Lower leg skin (tissue), 4 donors: ENCODE results near the gene CDK15. TPM values are rescaled to one million over a fixed set of nuclear protein-coding genes. Genes with fewer than 3 reads are reported as not detected.

ENCODE experiments used
- DNase-seq, 2 donors: peaks; one replicate each; pipeline ENCODE4 v3.0.0-alpha.2; 2019; ENCODE audit warnings: low spot score in 2 of 2
- H3K4me3 ChIP-seq: fragments of 200-600 bp; sonication (generic); 2 replicates; pipeline ENCODE4 v1.5.1; 2017; ENCODE audit warnings: mild to moderate bottlenecking, low read depth; ENCODE audit not compliant: poor library complexity, severe bottlenecking
- POLR2A ChIP-seq, 2 donors: fragments of 450-650 bp; IDR thresholded peaks; one replicate each; pipeline ENCODE4 v1.6.1; 2016 to 2017; ENCODE audit warnings: antibody characterized with exemption in 2 of 2, mild to moderate bottlenecking in 1 of 2, moderate library complexity in 1 of 2
- WGBS, 2 donors: methylation state at CpG; one replicate each; pipeline ENCODE4 v1.1.5; 2018; 5-methylcytosine and 5-hydroxymethylcytosine counted together
- intact Hi-C: fragments of 100-400 bp; cut with DNase I; formaldehyde crosslinking; loops from one replicate; pipeline ENCODE4 v1.15.0; 2023; ENCODE audit warnings: low total_unique reads
- total RNA-seq, 4 donors: library from RNA; depleted of rRNA; stranded (reverse); fragments of >200 nt; gene quantifications; one replicate each; pipeline ENCODE4 v1.1.0, GENCODE V29; 2016
- TF ChIP-seq, protein P1 (sequence below), 3 donors: fragments of 450-650 bp; IDR thresholded peaks; one replicate each; pipeline ENCODE4 v1.5.1; 2016; ENCODE audit warnings: antibody characterized with exemption in 3 of 3, mild to moderate bottlenecking in 3 of 3, moderate library complexity in 2 of 3

Gene CDK15
- total RNA-seq, 4 donors from 2014 or later: 0.27 to 0.91 (median 0.38) TPM

DNA sequence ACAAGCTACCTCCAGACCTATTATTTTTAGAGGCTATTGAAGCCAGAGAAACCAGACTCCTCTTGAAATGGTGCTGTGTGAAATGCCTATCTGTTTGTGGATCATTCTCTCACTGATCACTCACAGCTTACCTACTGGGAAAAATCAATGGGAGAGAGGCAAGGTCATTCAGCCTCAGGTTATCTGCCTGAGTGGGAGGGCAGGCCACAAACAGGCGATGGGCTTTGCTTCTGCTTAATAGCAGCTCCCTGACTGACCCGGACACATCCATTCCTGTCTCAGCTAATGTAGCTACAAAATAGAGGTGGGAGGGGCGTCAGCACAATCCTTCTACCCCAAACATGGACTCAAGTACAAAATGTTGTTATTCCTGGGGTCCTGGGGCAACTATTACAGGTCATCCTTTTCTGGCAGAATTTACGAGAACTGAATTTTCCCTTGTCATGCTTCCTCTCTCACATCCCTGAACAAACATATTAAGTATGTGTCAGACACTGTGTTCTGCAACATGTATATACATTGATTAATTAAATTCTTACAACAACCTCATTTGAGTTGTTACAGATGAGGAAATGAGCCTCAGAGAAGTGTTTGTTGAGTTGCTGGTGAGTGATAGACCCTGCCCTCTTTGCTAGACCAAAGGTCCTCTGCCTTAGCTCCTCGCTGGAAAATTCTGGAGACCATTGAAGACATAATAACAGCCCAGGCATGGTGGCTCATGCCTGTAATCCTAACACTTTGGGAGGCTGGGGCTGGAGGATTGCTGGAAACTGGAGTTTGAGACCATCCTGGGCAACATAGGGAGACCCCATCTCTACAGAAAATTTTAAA is 60.5 kb downstream of the CDK15 start:
- intact Hi-C loops: no loop called here
- WGBS, 2 donors: 78 to 88% methylated on average over 5 of the region's 5 CpGs
- DNase-seq: no peak
- no peak for TF ChIP-seq POLR2A (IDR thresholded peaks at IDR 0.05)
- TF ChIP-seq, protein P1, sequence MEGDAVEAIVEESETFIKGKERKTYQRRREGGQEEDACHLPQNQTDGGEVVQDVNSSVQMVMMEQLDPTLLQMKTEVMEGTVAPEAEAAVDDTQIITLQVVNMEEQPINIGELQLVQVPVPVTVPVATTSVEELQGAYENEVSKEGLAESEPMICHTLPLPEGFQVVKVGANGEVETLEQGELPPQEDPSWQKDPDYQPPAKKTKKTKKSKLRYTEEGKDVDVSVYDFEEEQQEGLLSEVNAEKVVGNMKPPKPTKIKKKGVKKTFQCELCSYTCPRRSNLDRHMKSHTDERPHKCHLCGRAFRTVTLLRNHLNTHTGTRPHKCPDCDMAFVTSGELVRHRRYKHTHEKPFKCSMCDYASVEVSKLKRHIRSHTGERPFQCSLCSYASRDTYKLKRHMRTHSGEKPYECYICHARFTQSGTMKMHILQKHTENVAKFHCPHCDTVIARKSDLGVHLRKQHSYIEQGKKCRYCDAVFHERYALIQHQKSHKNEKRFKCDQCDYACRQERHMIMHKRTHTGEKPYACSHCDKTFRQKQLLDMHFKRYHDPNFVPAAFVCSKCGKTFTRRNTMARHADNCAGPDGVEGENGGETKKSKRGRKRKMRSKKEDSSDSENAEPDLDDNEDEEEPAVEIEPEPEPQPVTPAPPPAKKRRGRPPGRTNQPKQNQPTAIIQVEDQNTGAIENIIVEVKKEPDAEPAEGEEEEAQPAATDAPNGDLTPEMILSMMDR (IDR thresholded peaks at IDR 0.05): no peak
- no peak overlapping the region for H3K4me3 ChIP-seq

DNA sequence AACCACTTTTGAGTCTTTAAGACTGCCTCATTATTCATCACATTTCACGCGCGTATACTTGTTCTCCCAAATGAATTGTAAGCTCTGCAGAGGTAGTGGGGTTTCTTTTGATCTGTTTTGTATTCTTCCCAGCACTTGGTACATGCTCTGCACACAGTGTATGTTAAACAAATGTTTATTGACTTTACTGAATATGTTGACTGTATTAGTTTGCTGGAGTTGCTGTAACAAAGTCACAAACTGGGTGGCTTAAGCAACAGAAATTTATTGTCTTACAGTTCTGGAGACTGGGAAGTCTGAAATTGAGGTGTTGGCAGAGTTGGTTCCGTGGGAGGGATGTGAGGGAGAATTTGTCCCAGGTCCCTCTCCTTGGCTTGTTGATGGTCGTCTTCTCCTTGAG is 65.1 kb downstream of the CDK15 start:
- no peak for DNase-seq
- no peak for TF ChIP-seq POLR2A (IDR thresholded peaks at IDR 0.05)
- TF ChIP-seq, protein P1 (IDR thresholded peaks at IDR 0.05): no peak
- intact Hi-C loops: no loop called here
- WGBS, 2 donors: 95% methylated on average over 5 of the region's 5 CpGs
- no peak overlapping the region for H3K4me3 ChIP-seq

DNA sequence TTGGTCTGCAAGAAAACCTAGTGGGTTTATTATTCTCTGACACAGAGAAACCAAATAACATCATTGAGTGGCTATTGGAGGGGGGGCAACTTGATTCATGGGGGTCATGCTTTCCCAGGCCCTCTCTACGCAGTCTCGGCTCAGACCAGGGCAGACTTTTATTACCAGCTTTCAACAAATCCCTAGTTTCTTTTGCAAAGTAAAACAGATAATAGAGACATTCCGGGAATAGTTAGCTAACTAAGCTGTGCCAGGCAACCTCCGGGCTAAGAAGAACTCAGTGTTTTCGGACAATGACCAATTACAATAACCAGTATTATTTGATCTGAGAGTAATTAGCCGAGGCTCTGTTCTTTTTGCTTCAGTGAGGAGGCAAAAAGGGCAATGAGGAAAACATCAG is 66.3 kb downstream of the CDK15 start:
- no peak overlapping the region for H3K4me3 ChIP-seq
- DNase-seq: no peak
- 80 to 84% methylated on average over 6 of the region's 6 CpGs for WGBS, 2 donors
- TF ChIP-seq, protein P1 (IDR thresholded peaks at IDR 0.05): no peak
- TF ChIP-seq POLR2A (IDR thresholded peaks at IDR 0.05): no peak
- intact Hi-C loops: no loop called here

DNA sequence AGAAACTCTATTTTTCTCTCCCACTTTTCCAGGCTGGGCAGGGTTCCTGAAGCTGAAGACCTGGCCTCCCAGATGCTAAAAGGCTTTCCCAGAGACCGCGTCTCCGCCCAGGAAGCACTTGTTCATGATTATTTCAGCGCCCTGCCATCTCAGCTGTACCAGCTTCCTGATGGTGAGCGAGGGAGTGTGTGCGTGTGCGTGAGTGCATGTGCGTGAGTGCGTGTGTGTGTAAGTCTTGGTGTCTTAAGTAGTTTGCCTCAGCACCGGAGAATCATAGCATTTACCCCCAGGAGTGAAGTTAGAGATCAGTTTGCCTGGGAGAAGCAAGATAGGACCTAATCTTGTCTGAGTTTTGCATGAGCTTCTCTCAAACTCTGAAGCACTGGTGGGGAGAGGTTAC is 73.7 kb downstream of the CDK15 start:
- intact Hi-C loops: no loop called here
- DNase-seq: no peak
- 78 to 80% methylated on average over 10 of the region's 10 CpGs for WGBS, 2 donors
- TF ChIP-seq, protein P1 (IDR thresholded peaks at IDR 0.05): no peak
- no peak for TF ChIP-seq POLR2A (IDR thresholded peaks at IDR 0.05)
- H3K4me3 ChIP-seq: no peak overlapping the region

DNA sequence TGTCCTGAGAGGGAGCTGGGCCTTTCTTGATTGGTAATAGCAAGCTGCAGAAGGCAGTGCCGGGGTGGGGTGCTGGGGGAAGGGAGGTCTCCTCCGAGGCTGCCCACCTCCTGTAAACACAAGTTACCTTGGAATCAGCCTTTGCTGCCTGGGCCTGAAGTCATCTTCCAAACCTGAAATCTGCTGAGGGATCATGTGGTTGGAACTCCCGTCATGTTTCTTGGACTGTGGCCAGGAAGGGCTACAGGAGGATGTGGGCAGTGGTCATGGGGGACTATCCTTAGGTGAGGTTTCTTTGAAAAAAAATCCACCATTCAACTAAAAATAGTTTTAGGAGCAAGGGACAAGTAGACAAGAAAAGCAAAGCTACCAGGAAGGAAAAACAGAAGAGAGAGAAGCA is 74.2 kb downstream of the CDK15 start:
- TF ChIP-seq, protein P1 (IDR thresholded peaks at IDR 0.05): no peak
- no peak for TF ChIP-seq POLR2A (IDR thresholded peaks at IDR 0.05)
- intact Hi-C loops: no loop called here
- H3K4me3 ChIP-seq: no peak overlapping the region
- 46 to 47% methylated on average over 3 of the region's 3 CpGs for WGBS, 2 donors
- no peak for DNase-seq
